Measurements from ENCODE around the gene UNC5A. TPM values are rescaled to one million over a fixed set of nuclear protein-coding genes. Genes with fewer than 3 reads are reported as not detected.

The UNC5A gene
- polyA plus RNA-seq (2013), result 0.01 and 0.03 TPM in 2 replicates

DNA sequence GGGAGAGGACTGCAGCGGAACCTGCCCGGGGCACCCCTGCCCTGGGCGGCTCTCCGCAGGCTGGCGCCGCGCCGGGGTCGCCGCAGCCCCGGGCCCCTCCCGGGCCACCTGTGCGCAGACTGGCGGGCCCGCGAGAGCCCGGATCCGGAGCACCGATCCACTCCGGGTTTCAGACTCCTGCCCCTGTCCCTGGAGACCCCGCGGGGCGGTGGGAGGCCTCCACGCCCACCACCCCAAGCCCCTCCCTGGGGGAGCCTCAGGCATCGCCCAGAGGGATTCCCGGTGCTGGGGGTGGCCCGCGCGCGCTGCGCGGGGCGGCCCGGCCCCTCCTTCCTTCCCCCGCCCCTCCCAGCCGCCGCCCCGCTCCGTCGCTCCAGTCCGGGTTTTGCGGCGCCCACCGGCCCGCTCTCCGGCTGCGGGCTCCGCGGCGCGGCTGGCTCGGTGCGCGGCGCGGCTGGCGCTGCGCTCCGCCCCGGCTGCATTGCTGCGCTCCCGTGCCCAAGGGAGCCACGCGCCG, at the start of gene UNC5A:
Gene UNC5A, plus strand, starts transcription at position 479 of the 517 bp plus-strand sequence. CDS start 192 bp downstream, outside the sequence.
- H4K91ac ChIP-seq (ENCODE audit: low read depth, low read length), result no peak within 1 kb of the TSS

DNA sequence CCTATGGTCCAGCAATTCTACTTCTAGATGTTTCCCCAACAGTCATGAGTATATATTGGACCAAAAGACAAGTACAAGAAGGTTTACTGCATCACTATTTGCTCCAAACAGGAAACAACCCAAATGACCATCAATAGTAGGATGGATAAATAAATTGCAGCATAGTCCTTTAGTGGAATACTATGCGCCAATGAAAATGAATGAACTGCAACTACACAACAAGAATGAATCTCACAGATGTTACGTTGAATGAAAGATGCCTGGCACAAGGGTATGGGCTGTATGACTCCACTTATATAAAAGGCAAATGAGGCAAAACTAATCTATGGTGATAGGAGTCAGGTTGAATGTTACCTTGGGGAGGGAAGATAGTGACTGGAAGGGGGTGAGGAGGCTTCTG, 48.6 kb upstream of the UNC5A start:
- H3K4me2 ChIP-seq (ENCODE audit: low read length), result no peak overlapping the region
- no CpG with 5 or more reads among the region's 2 CpGs for WGBS (ENCODE audit: extremely low coverage, insufficient coverage, insufficient read length)
- no peaks in the 10 kb centered on the region for H3K79me2 ChIP-seq (ENCODE audit: control insufficient read depth, insufficient read depth, low read length, poor library complexity)
- no peak overlapping the region for H4K8ac ChIP-seq (ENCODE audit: low read depth, low read length)
- H3K18ac ChIP-seq (ENCODE audit: low read length), result no peak overlapping the region
- H2AFZ ChIP-seq (ENCODE audit: insufficient read depth, low read length, poor library complexity), result no peak overlapping the region
- no peak overlapping the region for H3K4ac ChIP-seq (ENCODE audit: low read depth, low read length)
- H4K91ac ChIP-seq (ENCODE audit: low read depth, low read length), result no peak overlapping the region
- no peak overlapping the region for H3K4me3 ChIP-seq (ENCODE audit: low read depth, low read length)
- H3K9me3 ChIP-seq (ENCODE audit: insufficient read depth, low read depth, low read length), result no peaks in the 10 kb centered on the region
- no peak overlapping the region for H2BK5ac ChIP-seq (ENCODE audit: low read depth, low read length, poor library complexity)
- H3K36me3 ChIP-seq (ENCODE audit: control insufficient read depth in 1 of 2, insufficient read depth in 2 of 2, low read length in 2 of 2), result no peaks in the 10 kb centered on the region
- no peaks in the 10 kb centered on the region for H3K4me1 ChIP-seq (ENCODE audit: control insufficient read depth in 1 of 2, insufficient read depth in 2 of 2, low read length in 2 of 2)
- no peak overlapping the region for H3K14ac ChIP-seq (ENCODE audit: low read length)
- no peak for DNase-seq
- no peaks in the 10 kb centered on the region for H3K79me1 ChIP-seq (ENCODE audit: low read length)
- H2BK120ac ChIP-seq (ENCODE audit: insufficient read depth, low read length, poor library complexity), result no peak overlapping the region
- no peak overlapping the region for H3K23ac ChIP-seq (ENCODE audit: low read length)
- no peak overlapping the region for H3K9ac ChIP-seq (ENCODE audit: low read length)
- no peak overlapping the region for H2BK12ac ChIP-seq (ENCODE audit: low read length)
- no peak overlapping the region for H2AK5ac ChIP-seq (ENCODE audit: low read length)
- no peak overlapping the region for H3K27ac ChIP-seq (ENCODE audit: low read depth, low read length)
- no peaks in the 10 kb centered on the region for H3K27me3 ChIP-seq (ENCODE audit: insufficient read depth, low read length)
- no peak overlapping the region for H4K12ac ChIP-seq (ENCODE audit: low read depth, low read length)

More for the DNA sequence above, at the start of gene UNC5A:
- H3K23ac ChIP-seq (ENCODE audit: low read length), result no peak within 1 kb of the TSS
- DNase-seq, result peak in 1 of 2 donors; percentile 40
- H3K14ac ChIP-seq (ENCODE audit: low read length), result no peak within 1 kb of the TSS
- H2BK120ac ChIP-seq (ENCODE audit: insufficient read depth, low read length, poor library complexity), result no peak within 1 kb of the TSS
- peaks cover 6 to 8% of the 10 kb centered on the region in 2 experiments for H3K4me1 ChIP-seq (ENCODE audit: control insufficient read depth in 1 of 2, insufficient read depth in 2 of 2, low read length in 2 of 2)
- peaks cover 5% of the 10 kb centered on the region for H3K9me3 ChIP-seq (ENCODE audit: insufficient read depth, low read depth, low read length)
- no peak within 1 kb of the TSS for H3K18ac ChIP-seq (ENCODE audit: low read length)
- no peaks in the 10 kb centered on the region for H3K36me3 ChIP-seq (ENCODE audit: control insufficient read depth in 1 of 2, insufficient read depth in 2 of 2, low read length in 2 of 2)
- no peak within 1 kb of the TSS for H4K12ac ChIP-seq (ENCODE audit: low read depth, low read length)
- H3K79me2 ChIP-seq (ENCODE audit: control insufficient read depth, insufficient read depth, low read length, poor library complexity), result no peaks in the 10 kb centered on the region
- H3K27ac ChIP-seq (ENCODE audit: low read depth, low read length), result no peak within 1 kb of the TSS
- peak within 1 kb of the TSS; percentile 31 for H3K9ac ChIP-seq (ENCODE audit: low read length)
- H2AFZ ChIP-seq (ENCODE audit: insufficient read depth, low read length, poor library complexity), result no peak within 1 kb of the TSS
- H3K79me1 ChIP-seq (ENCODE audit: low read length), result no peaks in the 10 kb centered on the region
- no peak within 1 kb of the TSS for H2BK5ac ChIP-seq (ENCODE audit: low read depth, low read length, poor library complexity)
- peak within 1 kb of the TSS; percentile 44 for H3K4me3 ChIP-seq (ENCODE audit: low read depth, low read length)
- WGBS (ENCODE audit: extremely low coverage, insufficient coverage, insufficient read length), result no CpG with 5 or more reads among the region's 65 CpGs
- peak within 1 kb of the TSS; percentile 95 for H3K4me2 ChIP-seq (ENCODE audit: low read length)
- no peak within 1 kb of the TSS for H3K4ac ChIP-seq (ENCODE audit: low read depth, low read length)
- H2AK5ac ChIP-seq (ENCODE audit: low read length), result no peak within 1 kb of the TSS
- no peak within 1 kb of the TSS for H2BK12ac ChIP-seq (ENCODE audit: low read length)
- H4K8ac ChIP-seq (ENCODE audit: low read depth, low read length), result no peak within 1 kb of the TSS
- H3K27me3 ChIP-seq (ENCODE audit: insufficient read depth, low read length), result peaks cover 42% of the 10 kb centered on the region

DNA sequence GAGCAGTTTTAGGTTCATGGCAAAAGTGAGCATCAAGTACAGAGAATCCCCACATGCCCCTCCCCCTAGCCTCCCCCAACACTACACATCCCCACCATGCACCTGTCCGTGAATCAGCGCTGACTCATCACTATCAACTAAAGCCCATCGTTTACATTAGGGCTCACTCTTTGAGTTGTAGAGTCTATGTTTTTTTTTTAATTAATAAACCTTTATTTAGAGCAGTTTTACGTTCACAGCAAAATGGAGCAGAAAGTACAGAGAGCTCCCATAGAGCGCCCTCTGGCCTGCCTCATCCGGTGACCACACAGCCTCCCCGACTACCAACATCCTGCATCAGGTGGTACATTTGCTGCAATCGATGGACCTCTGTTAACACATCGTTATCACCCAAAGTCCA, 47.9 kb upstream of the UNC5A start:
- Histone ChIP-seq H3K4ac (ENCODE audit: low read depth, low read length) (no peak overlapping the region), H2BK5ac (ENCODE audit: low read depth, low read length, poor library complexity) (no peak overlapping the region), H3K36me3 (ENCODE audit: control insufficient read depth in 1 of 2, insufficient read depth in 2 of 2, low read length in 2 of 2) (no peaks in the 10 kb centered on the region), H4K12ac (ENCODE audit: low read depth, low read length) (no peak overlapping the region), H2BK12ac (ENCODE audit: low read length) (no peak overlapping the region), H3K9ac (ENCODE audit: low read length) (no peak overlapping the region), H4K91ac (ENCODE audit: low read depth, low read length) (no peak overlapping the region), H3K4me2 (ENCODE audit: low read length) (no peak overlapping the region), H3K79me2 (ENCODE audit: control insufficient read depth, insufficient read depth, low read length, poor library complexity) (no peaks in the 10 kb centered on the region), H3K4me3 (ENCODE audit: low read depth, low read length) (no peak overlapping the region), H3K27ac (ENCODE audit: low read depth, low read length) (no peak overlapping the region), H3K9me3 (ENCODE audit: insufficient read depth, low read depth, low read length) (no peaks in the 10 kb centered on the region), H2BK120ac (ENCODE audit: insufficient read depth, low read length, poor library complexity) (no peak overlapping the region), H2AFZ (ENCODE audit: insufficient read depth, low read length, poor library complexity) (no peak overlapping the region), H3K23ac (ENCODE audit: low read length) (no peak overlapping the region), H2AK5ac (ENCODE audit: low read length) (no peak overlapping the region), H3K79me1 (ENCODE audit: low read length) (no peaks in the 10 kb centered on the region), H3K27me3 (ENCODE audit: insufficient read depth, low read length) (no peaks in the 10 kb centered on the region), H4K8ac (ENCODE audit: low read depth, low read length) (no peak overlapping the region), H3K14ac (ENCODE audit: low read length) (no peak overlapping the region), H3K18ac (ENCODE audit: low read length) (no peak overlapping the region), H3K4me1 (ENCODE audit: control insufficient read depth in 1 of 2, insufficient read depth in 2 of 2, low read length in 2 of 2) (no peaks in the 10 kb centered on the region)
- DNase-seq, result no peak
- WGBS (ENCODE audit: extremely low coverage, insufficient coverage, insufficient read length), result no CpG with 5 or more reads among the region's 9 CpGs

DNA sequence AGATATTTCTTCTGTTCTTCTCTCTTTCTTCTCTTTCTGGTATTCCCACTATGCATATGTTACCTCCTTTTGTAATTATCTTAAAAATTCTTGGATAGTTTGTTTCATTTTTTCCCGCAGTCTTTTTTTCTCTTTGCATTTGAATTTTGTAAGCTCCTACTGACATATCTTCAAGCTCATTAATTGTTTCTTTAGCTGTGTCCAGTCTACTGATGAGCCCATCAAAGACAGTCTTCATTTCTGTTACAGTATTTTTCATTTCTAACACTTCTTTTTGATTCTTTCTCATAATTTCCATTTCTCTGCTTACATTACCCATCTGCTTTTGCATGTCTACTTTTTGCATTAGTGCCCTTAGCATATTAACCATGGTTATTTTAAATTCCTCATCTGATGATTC, 44.7 kb upstream of the UNC5A start:
- no peaks in the 10 kb centered on the region for H3K27me3 ChIP-seq (ENCODE audit: insufficient read depth, low read length)
- no peak overlapping the region for H3K14ac ChIP-seq (ENCODE audit: low read length)
- H2BK5ac ChIP-seq (ENCODE audit: low read depth, low read length, poor library complexity), result no peak overlapping the region
- no peak overlapping the region for H2AK5ac ChIP-seq (ENCODE audit: low read length)
- no peaks in the 10 kb centered on the region for H3K4me1 ChIP-seq (ENCODE audit: control insufficient read depth in 1 of 2, insufficient read depth in 2 of 2, low read length in 2 of 2)
- no peak overlapping the region for H4K8ac ChIP-seq (ENCODE audit: low read depth, low read length)
- H3K36me3 ChIP-seq (ENCODE audit: control insufficient read depth in 1 of 2, insufficient read depth in 2 of 2, low read length in 2 of 2), result no peaks in the 10 kb centered on the region
- H3K4me2 ChIP-seq (ENCODE audit: low read length), result no peak overlapping the region
- H3K4me3 ChIP-seq (ENCODE audit: low read depth, low read length), result no peak overlapping the region
- DNase-seq, result no peak
- no CpG with 5 or more reads among the region's 1 CpG for WGBS (ENCODE audit: extremely low coverage, insufficient coverage, insufficient read length)
- H3K79me2 ChIP-seq (ENCODE audit: control insufficient read depth, insufficient read depth, low read length, poor library complexity), result no peaks in the 10 kb centered on the region
- no peak overlapping the region for H3K23ac ChIP-seq (ENCODE audit: low read length)
- H3K4ac ChIP-seq (ENCODE audit: low read depth, low read length), result no peak overlapping the region
- H4K91ac ChIP-seq (ENCODE audit: low read depth, low read length), result no peak overlapping the region
- no peak overlapping the region for H3K27ac ChIP-seq (ENCODE audit: low read depth, low read length)
- no peak overlapping the region for H2AFZ ChIP-seq (ENCODE audit: insufficient read depth, low read length, poor library complexity)
- H3K79me1 ChIP-seq (ENCODE audit: low read length), result no peaks in the 10 kb centered on the region
- no peak overlapping the region for H4K12ac ChIP-seq (ENCODE audit: low read depth, low read length)
- no peaks in the 10 kb centered on the region for H3K9me3 ChIP-seq (ENCODE audit: insufficient read depth, low read depth, low read length)
- H3K9ac ChIP-seq (ENCODE audit: low read length), result no peak overlapping the region
- no peak overlapping the region for H2BK12ac ChIP-seq (ENCODE audit: low read length)
- H2BK120ac ChIP-seq (ENCODE audit: insufficient read depth, low read length, poor library complexity), result no peak overlapping the region
- no peak overlapping the region for H3K18ac ChIP-seq (ENCODE audit: low read length)

All from trophoblast cell (in vitro differentiated cells and primary cell).